T-cell (primary cell): ENCODE results near the gene TUBA4B. TPM values are rescaled to one million over a fixed set of nuclear protein-coding genes. Genes with fewer than 3 reads are reported as not detected.

Source experiments
- ATAC-seq, 4 experiments: fragments of 200-7000 bp in 3 of 4; fragments of 150-1000 bp in 1 of 4; cut with Tn5 transposase; replicated peaks in 1 of 4; 1 replicate in 3 of 4; 2 replicates in 1 of 4; pipeline ENCODE4 v1.10.0; 2021; ENCODE audit warnings: moderate library complexity in 3 of 4, mild to moderate bottlenecking in 2 of 4, moderate number of reproducible peaks in 1 of 4
- CTCF ChIA-PET, 2 donors: fragments of 300-600 bp; sonication (Branson Sonifier 250); formaldehyde crosslinking; loops; one replicate each; lab custom pipeline; 2022; ENCODE audit warnings: antibody characterized with exemption in 2 of 2; lab: Charles Lee
- POLR2A ChIA-PET, 2 donors: fragments of 300-600 bp; sonication (Branson Sonifier 250); formaldehyde crosslinking; loops; one replicate each; lab custom pipeline; 2022; ENCODE audit warnings: antibody characterized with exemption in 2 of 2; lab: Charles Lee
- DNase-seq, 35 experiments: peaks; one replicate each; pipeline versions ENCODE4 v3.0.0 to v3.0.0-alpha.2; 2013 to 2023
- H3K27ac ChIP-seq: one replicate; pipeline ENCODE4 v1.5.1; 2013; ENCODE audit warnings: low read length
- H3K27me3 ChIP-seq, 2 experiments: replicated peaks in 1 of 2; 1 replicate in 1 of 2; 2 replicates in 1 of 2; pipeline versions ENCODE4 v1.6.1 to v1.7.0; 2013; ENCODE audit warnings: low read length in 1 of 2, mixed read lengths in 1 of 2; ENCODE audit not compliant: control insufficient read depth in 2 of 2, insufficient read depth in 2 of 2; ENCODE audit errors: extremely low read depth in 1 of 2
- H3K36me3 ChIP-seq, 2 donors: 1 replicate in 1 of 2; 2 replicates in 1 of 2; pipeline versions ENCODE4 v1.6.1 to v1.7.0; 2013; ENCODE audit warnings: low read length in 1 of 2; ENCODE audit not compliant: control insufficient read depth in 2 of 2, insufficient read depth in 1 of 2; ENCODE audit errors: extremely low read depth in 1 of 2
- H3K4me1 ChIP-seq, 2 experiments: 1 replicate in 1 of 2; 2 replicates in 1 of 2; pipeline versions ENCODE4 v1.6.1 to v1.7.0; 2013; ENCODE audit warnings: low read length in 2 of 2, mixed read lengths in 1 of 2; ENCODE audit not compliant: insufficient read depth in 2 of 2, control insufficient read depth in 1 of 2; ENCODE audit errors: extremely low read depth in 1 of 2
- H3K4me3 ChIP-seq, 2 donors: 1 replicate in 1 of 2; 2 replicates in 1 of 2; pipeline versions ENCODE4 v1.5.1 to v1.7.0; 2013; ENCODE audit warnings: mild to moderate bottlenecking in 2 of 2, low read length in 1 of 2, moderate library complexity in 1 of 2; ENCODE audit not compliant: control insufficient read depth in 1 of 2; ENCODE audit errors: extremely low read depth in 1 of 2
- H3K9me3 ChIP-seq: 2 replicates; pipeline ENCODE4 v1.7.0; 2013
- H3K27ac Mint-ChIP-seq, 2 donors: one replicate each; pipeline ENCODE4 v1.8.0; 2020 to 2021; ENCODE audit warnings: mild to moderate bottlenecking in 2 of 2, mixed read lengths in 2 of 2
- H3K27me3 Mint-ChIP-seq, 2 donors: one replicate each; pipeline ENCODE4 v1.8.0; 2021 to 2022; ENCODE audit warnings: mixed read lengths in 2 of 2
- H3K36me3 Mint-ChIP-seq: one replicate; pipeline ENCODE4 v1.8.0; 2021; ENCODE audit warnings: mixed read lengths
- H3K4me1 Mint-ChIP-seq, 3 donors: one replicate each; pipeline ENCODE4 v1.8.0; 2020 to 2022; ENCODE audit warnings: mixed read lengths in 3 of 3, mild to moderate bottlenecking in 1 of 3
- H3K4me3 Mint-ChIP-seq, 3 donors: one replicate each; pipeline ENCODE4 v1.8.0; 2020 to 2022; ENCODE audit warnings: mild to moderate bottlenecking in 3 of 3, mixed read lengths in 3 of 3, moderate library complexity in 3 of 3
- H3K9me3 Mint-ChIP-seq, 3 donors: one replicate each; pipeline ENCODE4 v1.8.0; 2020 to 2022; ENCODE audit warnings: mixed read lengths in 3 of 3
- WGBS: methylation state at CpG from one replicate; pipeline ENCODE4 v1.1.5; 2013; ENCODE audit warnings: missing lambda C conversion rate; ENCODE audit not compliant: insufficient coverage; 5-methylcytosine and 5-hydroxymethylcytosine counted together
- total RNA-seq, 35 experiments: library from RNA in 6 of 35; stranded (reverse) in 6 of 35; fragments of 120-200 nt in 1 of 35; gene quantifications; one replicate each; pipeline versions ENCODE4 v1.2.1 to v1.2.4 and lab custom pipeline; 2013 to 2026

The TUBA4B gene
- total RNA-seq, 5 donors from 2014 or later (not counting 1 experiment from before 2014, with no cell fraction given): not detected

DNA sequence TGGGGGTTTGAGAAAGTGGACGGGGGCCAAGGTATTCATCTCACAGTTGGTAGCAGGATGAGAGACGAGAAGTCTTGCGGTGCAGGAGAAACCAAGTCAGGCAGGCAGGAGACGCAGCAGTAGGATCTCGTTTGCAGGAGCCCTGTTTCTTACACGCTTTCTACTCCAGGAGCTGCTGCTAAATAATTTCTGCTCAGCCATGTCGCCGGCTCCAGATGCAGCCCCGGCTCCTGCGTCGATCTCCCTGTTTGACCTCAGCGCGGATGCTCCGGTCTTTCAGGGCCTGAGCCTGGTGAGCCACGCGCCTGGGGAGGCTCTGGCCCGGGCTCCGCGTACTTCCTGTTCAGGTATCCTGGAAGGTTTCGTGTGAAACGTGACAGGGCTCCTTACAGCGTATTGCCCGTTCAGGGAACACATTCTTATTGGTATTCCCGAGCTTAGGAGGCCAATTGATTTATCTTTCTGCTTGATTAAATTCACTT, 22.9 kb upstream of the TUBA4B start:
- peaks cover 54 to 75% (median 64%) of the 10 kb centered on the region in 3 donors for H3K4me1 Mint-ChIP-seq
- CTCF ChIA-PET: interaction anchor here (0.6 to 3.0 kb wide), 11 partner anchors 9 to 71 kb away, joined by 3 to 14 read pairs (median 5); partner anchors contain the start of genes DNAJB2 (in 1 of the 2), GLB1L (in 1 of the 2), STK16 (in 1 of the 2) and TUBA4A (in 1 of the 2)
- Histone ChIP-seq H3K4me1 (peaks cover 16 to 37% of the 10 kb centered on the region in 2 experiments), H3K9me3 (no peaks in the 10 kb centered on the region), H3K36me3 (peaks cover 28 to 49% of the 10 kb centered on the region in 2 donors), H3K27ac (peak overlapping the region; percentile 71), H3K4me3 (peak overlapping the region; percentile 72 to 85), H3K27me3 (no peaks in the 10 kb centered on the region)
- peak in 3 of 4 experiments; percentile 11 to 20 (median 18) for ATAC-seq
- H3K36me3 Mint-ChIP-seq: peaks cover 36% of the 10 kb centered on the region
- no peaks in the 10 kb centered on the region for H3K27me3 Mint-ChIP-seq
- 0% methylated on average over 24 of the region's 24 CpGs for WGBS
- H3K27ac Mint-ChIP-seq: peak overlapping the region; percentile 98 to 99
- no peaks in the 10 kb centered on the region for H3K9me3 Mint-ChIP-seq
- POLR2A ChIA-PET: interaction anchor here (0.6 to 2.3 kb wide), 12 partner anchors 10 to 157 kb away, joined by 3 to 15 read pairs (median 5); partner anchors contain the start of genes DNAJB2 (in 1 of the 2), DNPEP (in 1 of the 2), GLB1L (in 1 of the 2) and STK16 (in 1 of the 2)
- H3K4me3 Mint-ChIP-seq: peak overlapping the region; percentile 97 to 99 (median 98)
- peak in 8 of 35 experiments; percentile 15 to 60 (median 23) for DNase-seq

DNA sequence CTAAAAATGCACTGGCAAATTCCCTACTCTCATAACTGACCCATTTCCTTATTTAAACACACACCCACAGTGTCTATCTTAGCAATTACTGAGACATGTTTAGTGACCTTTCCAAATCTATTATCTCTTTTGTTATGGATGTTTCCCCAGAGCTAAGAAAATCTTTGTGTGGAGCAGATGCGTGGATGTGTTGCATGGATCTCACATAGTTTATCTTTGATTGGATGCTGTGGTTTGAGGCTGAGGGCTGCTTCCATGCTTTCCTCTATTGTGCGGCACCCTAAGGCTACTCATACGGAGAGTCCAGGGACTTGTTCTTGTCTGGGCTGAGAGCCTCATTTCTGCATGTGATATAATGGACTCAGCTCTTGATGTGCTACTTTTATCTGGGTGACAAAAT, 18.7 kb upstream of the TUBA4B start:
- H3K9me3 ChIP-seq: no peaks in the 10 kb centered on the region
- Mint-ChIP-seq H3K27ac (no peak overlapping the region), H3K36me3 (peaks cover 56% of the 10 kb centered on the region), H3K4me1 (peaks cover 34 to 50% (median 46%) of the 10 kb centered on the region in 3 donors), H3K9me3 (no peaks in the 10 kb centered on the region), H3K4me3 (no peak overlapping the region), H3K27me3 (no peaks in the 10 kb centered on the region)
- ChIA-PET CTCF (no interaction called here), POLR2A (interaction anchor here (0.6 to 1.0 kb wide), 2 partner anchors 23 to 68 kb away, joined by 5 to 12 read pairs; no protein-coding TSS in a partner anchor)
- H3K4me3 ChIP-seq: no peak overlapping the region
- no peaks in the 10 kb centered on the region for H3K27me3 ChIP-seq
- DNase-seq: no peak
- peaks cover 6 to 17% of the 10 kb centered on the region in 2 experiments for H3K4me1 ChIP-seq
- peaks cover 40 to 66% of the 10 kb centered on the region in 2 donors for H3K36me3 ChIP-seq
- 100% methylated on average over 1 of the region's 3 CpGs for WGBS
- no peak for ATAC-seq
- H3K27ac ChIP-seq: no peak overlapping the region

DNA sequence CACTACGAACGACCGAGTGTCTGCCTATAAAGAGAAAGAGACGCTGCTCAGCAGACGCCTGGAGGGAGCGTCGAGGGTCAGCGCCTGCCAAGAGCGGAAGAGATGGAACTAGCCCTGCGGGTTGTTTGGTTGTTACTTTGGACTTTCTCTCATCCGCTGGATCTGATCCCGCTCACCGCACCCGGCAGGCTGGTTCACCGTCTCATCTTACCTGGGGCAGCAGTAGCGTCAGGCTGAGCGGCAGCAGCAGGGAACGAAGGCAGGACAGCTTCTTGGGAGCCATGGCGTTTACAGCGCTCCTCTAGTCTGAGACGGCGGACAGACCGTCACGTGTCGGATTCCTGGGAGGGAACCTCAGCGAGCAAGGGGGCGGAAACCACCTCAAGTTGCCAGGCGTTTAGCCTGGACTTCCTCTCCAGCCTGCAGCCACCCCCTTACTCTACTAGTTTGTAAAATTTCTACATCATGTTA, 9.7 kb upstream of the TUBA4B start:
- WGBS: 80% methylated on average over 28 of the region's 28 CpGs
- peaks cover 26 to 42% of the 10 kb centered on the region in 2 experiments for H3K4me1 ChIP-seq
- Mint-ChIP-seq H3K4me3 (peak overlapping the region; percentile 7 to 64 (median 21)), H3K36me3 (peaks cover 12% of the 10 kb centered on the region), H3K27ac (peak overlapping the region; percentile 34 to 69), H3K4me1 (peaks cover 36 to 46% (median 41%) of the 10 kb centered on the region in 3 donors), H3K27me3 (no peaks in the 10 kb centered on the region), H3K9me3 (no peaks in the 10 kb centered on the region)
- H3K36me3 ChIP-seq: peaks cover 0 to 6% of the 10 kb centered on the region in 2 donors
- no peak overlapping the region for H3K27ac ChIP-seq
- H3K9me3 ChIP-seq: no peaks in the 10 kb centered on the region
- no peak overlapping the region for H3K4me3 ChIP-seq
- DNase-seq (no peak), ATAC-seq (no peak)
- ChIA-PET CTCF (no interaction called here), POLR2A (interaction anchor here in 1 of 2 donors (1.1 kb wide), 1 partner anchor 19 kb away, joined by 6 read pairs; no protein-coding TSS in a partner anchor)
- H3K27me3 ChIP-seq: no peaks in the 10 kb centered on the region

DNA sequence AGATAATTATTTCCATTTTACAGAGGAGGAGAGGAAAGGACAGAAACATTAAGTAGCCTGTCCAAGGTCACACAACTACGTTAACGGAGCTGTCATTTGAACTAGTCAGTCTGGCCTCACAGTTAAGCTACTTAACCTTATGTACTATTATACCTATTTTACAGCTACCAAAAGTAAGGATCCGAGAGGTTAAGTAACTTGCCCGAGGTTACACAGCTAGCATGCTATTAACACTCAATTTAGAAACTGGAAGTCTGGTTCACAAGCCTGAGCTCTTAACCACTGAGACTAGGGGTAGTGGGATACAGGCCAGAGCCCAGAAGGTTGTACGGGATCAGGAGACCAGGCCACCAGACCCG, 8.3 kb upstream of the TUBA4B start:
- H3K27ac ChIP-seq: peak overlapping the region; percentile 94
- Mint-ChIP-seq H3K4me3 (peak overlapping the region; percentile 75 to 92 (median 87)), H3K27ac (peak overlapping the region; percentile 98 to 99), H3K9me3 (no peaks in the 10 kb centered on the region), H3K4me1 (peaks cover 50 to 60% (median 53%) of the 10 kb centered on the region in 3 donors), H3K27me3 (no peaks in the 10 kb centered on the region), H3K36me3 (peaks cover 17% of the 10 kb centered on the region)
- H3K4me3 ChIP-seq: peak overlapping the region; percentile 89 to 90
- POLR2A ChIA-PET: interaction anchor here (0.6 to 2.5 kb wide), 7 partner anchors 9 to 71 kb away, joined by 3 to 32 read pairs (median 5); partner anchors contain the start of genes ANKZF1 (in 2 of the 2), TUBA4A (in 2 of the 2), ATG9A (in 1 of the 2) and TUBA4B (in 1 of the 2)
- no peaks in the 10 kb centered on the region for H3K9me3 ChIP-seq
- peaks cover 37 to 57% of the 10 kb centered on the region in 2 experiments for H3K4me1 ChIP-seq
- ATAC-seq (no peak), DNase-seq (no peak)
- H3K36me3 ChIP-seq: peaks cover 2 to 17% of the 10 kb centered on the region in 2 donors
- 46% methylated on average over 4 of the region's 6 CpGs for WGBS
- CTCF ChIA-PET: interaction anchor here in 1 of 2 donors (1.0 to 2.3 kb wide), 7 partner anchors 10 to 90 kb away, joined by 3 to 14 read pairs (median 7); partner anchors contain the start of genes ANKZF1 and ATG9A
- H3K27me3 ChIP-seq: no peaks in the 10 kb centered on the region

DNA sequence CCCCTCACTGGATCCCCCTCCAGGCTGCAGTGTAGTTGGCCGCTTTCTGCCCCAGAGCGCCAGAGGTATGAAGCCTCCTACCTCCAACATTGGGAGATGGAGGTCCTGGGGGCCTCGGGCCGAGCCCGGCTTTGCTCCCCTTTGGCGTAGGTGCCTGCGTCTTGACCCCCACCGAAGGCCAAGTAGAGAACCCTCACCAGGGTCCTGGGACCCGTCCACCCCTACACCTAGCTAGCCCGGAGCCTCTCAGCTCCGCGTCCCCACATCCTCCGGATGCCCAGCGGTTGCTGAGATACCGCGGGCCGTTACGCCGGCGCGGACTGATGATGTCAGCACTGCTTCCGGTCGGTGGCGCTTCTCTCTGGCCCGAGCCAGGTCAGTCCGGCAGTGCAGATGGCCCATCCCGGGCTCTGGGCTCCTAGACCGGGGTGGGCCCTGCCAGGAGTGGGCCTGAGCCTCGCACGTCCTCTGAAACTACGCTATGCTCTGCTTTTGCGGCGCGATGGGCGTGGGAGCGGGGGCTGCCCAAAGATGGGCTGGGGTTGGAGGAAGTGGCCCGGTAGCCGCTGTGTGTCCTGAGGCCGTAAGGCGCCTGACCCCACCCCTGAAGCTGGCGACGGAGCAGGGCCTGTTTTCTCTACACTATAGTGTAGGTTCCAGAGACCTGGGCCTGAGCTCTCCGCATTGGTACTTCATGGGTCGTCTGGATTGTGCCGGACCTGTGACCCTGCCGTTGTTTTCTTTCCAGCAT, 7.7 kb upstream of the TUBA4B start, which contains the start of the genes GLB1L and STK16:
Gene GLB1L (minus strand): TSS at position 297 of the 751 bp plus-strand sequence. CDS start 1,871 bp downstream, outside the sequence.
Gene STK16 (plus strand): TSS at position 332 of the 751 bp plus-strand sequence. CDS start 521 bp downstream, outside the sequence.
- peak; percentile 56 to 70 (median 66) for ATAC-seq
- under 1% methylated on average over 44 of the region's 46 CpGs for WGBS

More for the DNA sequence above, 7.7 kb upstream of the TUBA4B start, which contains the start of the genes GLB1L and STK16:
- ChIA-PET CTCF (interaction anchor here (0.5 to 2.3 kb wide), 9 partner anchors 9 to 90 kb away, joined by 3 to 14 read pairs (median 7); partner anchors contain the start of genes ANKZF1 (in 1 of the 2) and ATG9A (in 1 of the 2)), POLR2A (interaction anchor here (0.6 to 2.5 kb wide), 10 partner anchors 8 to 71 kb away, joined by 3 to 32 read pairs (median 4); partner anchors contain the start of genes ANKZF1 (in 2 of the 2), ATG9A (in 2 of the 2), TUBA4A (in 2 of the 2) and TUBA4B (in 2 of the 2))
- Histone ChIP-seq H3K27me3 (no peaks in the 10 kb centered on the region), H3K4me1 (peaks cover 42 to 62% of the 10 kb centered on the region in 2 experiments), H3K9me3 (no peaks in the 10 kb centered on the region), H3K27ac (peak within 1 kb of the TSS; percentile 94), H3K36me3 (peaks cover 2 to 23% of the 10 kb centered on the region in 2 donors), H3K4me3 (peak within 1 kb of the TSS; percentile 89 to 90)
- peaks cover 21% of the 10 kb centered on the region for H3K36me3 Mint-ChIP-seq
- H3K4me1 Mint-ChIP-seq: peaks cover 56 to 66% (median 59%) of the 10 kb centered on the region in 3 donors
- H3K4me3 Mint-ChIP-seq: peak within 1 kb of the TSS; percentile 75 to 92 (median 87)
- no peaks in the 10 kb centered on the region for H3K9me3 Mint-ChIP-seq
- H3K27me3 Mint-ChIP-seq: no peaks in the 10 kb centered on the region
- DNase-seq: peak; percentile 63 to 93 (median 81)
- peak within 1 kb of the TSS; percentile 98 to 99 for H3K27ac Mint-ChIP-seq
